Right ventricle myocardium inferior (tissue), 1 donor: ENCODE results near the gene ADCY2. TPM values are rescaled to one million over a fixed set of nuclear protein-coding genes. Genes with fewer than 3 reads are reported as not detected.

Source experiments
- ATAC-seq: fragments of 200-7000 bp; cut with Tn5 transposase; one replicate; pipeline ENCODE4 v1.9.1; 2020; ENCODE audit warnings: mild to moderate bottlenecking, moderate library complexity
- DNase-seq: peaks from one replicate; pipeline ENCODE4 v3.0.0; 2021; ENCODE audit errors: missing footprints
- intact Hi-C: fragments of 100-400 bp; cut with DNase I; formaldehyde crosslinking; loops from one replicate; pipeline ENCODE4 v1.11.0; 2022
- total RNA-seq: library from RNA; stranded (reverse); fragmentation: NEBNext Ultra II Directional; extraction: Animal tissue kit (Norgen Biotek cat#: 25700); gene quantifications from one replicate; pipeline ENCODE4 v1.2.1, GENCODE V29; 2021
- donor health status: DM: no; HTN: yes; CAD: no; lungs with severe emphysema.

ADCY2 gene
- total RNA-seq, 1 donor from 2014 or later, result 0.19 TPM

DNA sequence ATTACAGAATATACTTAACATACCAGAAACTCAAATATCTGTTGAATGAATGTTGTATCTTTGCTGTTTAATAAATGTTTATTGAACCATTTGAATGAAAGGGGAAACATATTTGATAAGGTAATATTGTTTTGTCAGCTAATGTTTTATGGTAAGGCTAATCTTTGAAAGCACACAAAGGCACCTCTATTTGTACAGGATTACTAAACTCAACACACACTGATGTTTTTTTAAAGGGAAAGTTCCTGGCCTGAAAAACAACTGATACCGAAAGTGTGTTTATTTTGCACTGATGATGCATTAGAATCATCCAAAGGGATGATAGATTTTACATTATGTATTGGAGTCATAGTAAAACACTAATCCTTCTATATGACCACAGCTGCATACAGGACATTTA lies 82.5 kb downstream of the ADCY2 start:
- ATAC-seq (no peak), DNase-seq (no peak)
- intact Hi-C loops, result no loop called here

GRCh38 chr5:7488734-7489133 lies 92.8 kb downstream of the ADCY2 start:
- peak; percentile 13 for DNase-seq
- ATAC-seq, result no peak
- intact Hi-C loops, result no loop called here

- intact Hi-C loops, result no loop called here
- ATAC-seq (no peak), DNase-seq (no peak)
These were observed 96.4 kb downstream of the ADCY2 start for GRCh38 chr5:7492371-7492770.

- intact Hi-C loops, result no loop called here
- DNase-seq (no peak), ATAC-seq (no peak)
These were observed 97.1 kb downstream of the ADCY2 start for GRCh38 chr5:7493081-7493480.

DNA sequence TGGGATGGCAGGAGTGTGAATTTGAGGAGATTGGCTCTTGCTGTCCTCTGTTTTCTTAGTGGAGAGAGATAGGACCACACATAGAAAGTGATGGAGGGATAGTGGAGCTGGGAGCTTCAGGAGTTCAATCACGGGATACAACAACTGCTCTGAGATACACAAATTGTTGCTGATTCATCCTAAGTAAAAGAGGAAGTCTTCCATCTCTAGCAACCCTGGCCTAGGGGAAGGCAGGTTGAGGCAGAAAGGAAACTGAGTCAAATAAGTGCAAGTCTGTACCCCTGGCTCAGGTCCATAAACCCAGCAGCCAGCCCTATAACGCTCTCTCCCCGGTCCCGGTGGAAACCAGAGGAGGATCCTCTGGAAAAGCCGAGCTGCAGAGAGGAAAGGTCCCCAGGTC lies 97.7 kb downstream of the ADCY2 start:
- DNase-seq, result no peak
- ATAC-seq, result no peak
- intact Hi-C loops, result no loop called here

GRCh38 chr5:7494481-7495130 lies 98.7 kb downstream of the ADCY2 start:
- intact Hi-C loops, result no loop called here
- ATAC-seq (no peak), DNase-seq (no peak)

GRCh38 chr5:7495131-7495517 lies 99.2 kb downstream of the ADCY2 start:
- intact Hi-C loops, result no loop called here
- ATAC-seq, result no peak
- DNase-seq, result no peak

DNA sequence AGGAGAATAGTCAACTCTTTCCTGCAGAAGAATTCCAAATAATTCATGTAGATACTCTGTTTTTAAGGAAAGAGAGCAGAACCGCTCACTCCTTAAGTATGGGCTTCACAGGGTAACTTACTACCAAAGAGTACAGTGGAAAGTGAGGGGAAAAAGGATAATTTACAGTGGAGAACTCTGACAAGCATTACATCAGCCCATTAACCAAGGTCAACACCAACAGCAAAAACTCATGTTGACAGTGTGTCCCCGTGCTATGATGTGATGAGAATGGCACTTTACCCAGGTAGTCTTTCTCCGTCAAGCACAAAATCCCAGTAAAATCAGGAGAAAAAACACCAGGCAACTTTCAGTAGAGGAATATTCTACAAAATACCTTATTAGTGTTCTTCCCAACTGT lies 104.3 kb downstream of the ADCY2 start:
- ATAC-seq (no peak), DNase-seq (no peak)
- intact Hi-C loops, result no loop called here

DNA sequence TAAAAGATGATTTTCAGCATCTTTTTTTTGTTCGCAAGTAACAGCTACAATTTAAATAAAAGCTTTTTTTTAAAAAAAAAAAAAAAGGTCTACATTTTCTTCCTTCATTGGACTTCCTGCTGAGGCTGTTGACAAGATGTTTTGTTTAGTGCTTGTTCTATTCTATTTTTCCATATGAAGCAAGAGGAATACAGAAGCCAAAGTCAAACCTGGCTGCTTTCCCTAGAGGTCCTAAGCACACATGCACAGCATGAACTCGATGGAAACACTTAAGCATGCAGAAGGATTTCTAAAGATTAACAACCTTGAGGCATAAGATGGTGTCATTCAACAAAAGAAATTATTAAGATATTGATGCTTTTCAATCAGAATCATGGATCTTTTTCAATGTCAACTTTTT lies 105.1 kb downstream of the ADCY2 start:
- intact Hi-C loops, result no loop called here
- ATAC-seq (no peak), DNase-seq (no peak)

GRCh38 chr5:7503564-7503963 lies 107.6 kb downstream of the ADCY2 start:
- no peak for ATAC-seq
- intact Hi-C loops, result no loop called here

DNA sequence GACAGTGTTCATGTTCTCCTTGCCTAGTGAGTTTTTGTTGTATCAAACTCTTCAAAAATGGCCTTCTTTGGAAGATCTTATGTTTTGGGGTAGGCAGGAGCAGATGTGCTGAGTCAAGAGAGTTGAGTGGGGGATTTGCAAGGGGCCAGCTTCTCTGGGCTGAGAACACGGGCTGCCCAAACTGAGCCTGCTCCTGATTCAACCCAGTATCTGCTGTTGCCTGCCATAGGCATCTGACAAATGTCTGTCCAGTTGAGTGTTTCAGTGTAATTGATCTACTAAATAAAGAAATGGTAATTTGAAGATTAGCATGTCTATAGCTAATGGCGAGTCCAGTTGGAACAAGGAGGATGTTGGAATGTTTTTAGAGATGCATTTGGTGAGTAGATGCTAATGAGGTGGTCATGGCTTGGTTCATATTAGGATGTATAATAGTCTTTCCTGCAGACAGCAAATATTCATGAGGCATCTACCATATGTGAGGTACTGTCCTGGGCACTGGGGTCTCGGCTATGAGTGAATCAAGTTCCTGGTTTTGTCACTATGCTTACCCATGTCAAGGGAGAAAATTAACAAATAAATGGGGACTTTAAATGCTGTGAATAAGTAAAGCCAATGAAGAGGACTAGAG lies 119.5 kb downstream of the ADCY2 start:
- ATAC-seq (no peak), DNase-seq (no peak)
- intact Hi-C loops, result no loop called here

More at GRCh38 chr5:7503564-7503963, 107.6 kb downstream of the ADCY2 start:
- DNase-seq, result no peak

DNA sequence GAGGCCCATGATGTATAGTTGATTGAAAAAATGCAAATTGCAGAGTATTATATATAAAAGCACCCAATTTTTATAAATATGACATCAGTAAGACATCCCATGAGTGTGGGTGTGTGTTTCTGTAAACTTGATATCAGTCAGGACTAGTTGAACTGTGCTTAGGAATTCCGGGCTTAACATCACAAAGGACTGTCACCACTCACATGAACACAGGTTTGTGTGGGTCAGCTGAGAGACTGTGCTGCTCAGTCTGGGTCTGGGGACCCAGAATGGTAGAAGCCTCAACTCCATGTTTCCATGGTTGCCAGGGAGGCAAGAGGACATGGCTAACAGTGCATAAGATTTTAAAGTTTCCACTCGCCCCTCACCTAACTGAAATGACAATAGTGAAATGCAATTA lies 120.3 kb downstream of the ADCY2 start:
- ATAC-seq, result no peak
- intact Hi-C loops, result no loop called here
- DNase-seq, result no peak

DNA sequence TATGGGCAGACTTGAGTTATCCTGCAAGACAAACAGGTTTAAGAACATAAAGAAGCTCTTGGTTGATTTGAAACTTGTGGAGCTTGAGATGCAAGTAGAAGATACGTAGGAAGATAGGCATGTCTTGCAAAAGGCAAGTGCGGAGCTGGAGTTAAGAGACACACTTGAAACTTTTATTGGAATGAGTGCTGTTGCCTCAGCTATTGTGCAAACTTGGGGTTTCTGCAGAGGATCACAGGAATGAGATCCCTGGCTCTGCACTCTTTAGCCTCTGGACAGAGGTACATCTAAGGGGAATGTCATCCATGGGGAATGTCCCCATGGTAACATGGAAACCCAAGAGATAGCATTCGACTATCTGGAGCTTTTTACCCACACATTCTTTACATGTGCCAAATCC lies 121.1 kb downstream of the ADCY2 start:
- DNase-seq, result no peak
- no peak for ATAC-seq
- intact Hi-C loops, result no loop called here

DNA sequence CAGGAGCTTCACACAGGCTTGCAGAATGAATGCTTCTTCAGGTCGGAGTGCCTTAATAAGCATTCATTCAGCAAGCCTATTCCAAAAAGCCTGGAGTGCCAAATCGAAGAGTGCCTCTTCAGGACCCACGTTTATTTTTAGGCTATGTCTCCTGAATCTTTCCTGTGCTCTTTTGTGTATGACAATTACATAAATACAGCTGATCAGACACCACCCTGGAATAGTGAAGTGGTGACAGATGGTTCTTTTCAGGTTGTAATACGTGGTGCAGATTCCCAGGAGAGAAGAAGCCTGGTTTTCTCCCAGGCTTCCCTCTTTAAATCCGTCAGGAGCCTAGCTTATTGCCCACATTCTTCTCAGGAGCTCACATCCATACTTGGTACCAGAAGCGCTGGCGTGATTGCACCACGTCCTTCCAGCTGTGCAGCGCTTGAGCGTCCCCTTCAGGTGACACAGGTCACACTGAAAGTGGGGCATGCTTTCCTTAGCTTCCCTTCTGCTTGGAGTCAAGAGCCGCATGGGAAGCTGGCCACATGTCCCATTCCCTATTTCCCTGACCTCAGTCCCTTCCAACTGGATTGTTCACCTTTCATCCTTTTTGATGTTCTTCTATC lies 123.1 kb downstream of the ADCY2 start:
- ATAC-seq (no peak), DNase-seq (no peak)
- intact Hi-C loops, result no loop called here

DNA sequence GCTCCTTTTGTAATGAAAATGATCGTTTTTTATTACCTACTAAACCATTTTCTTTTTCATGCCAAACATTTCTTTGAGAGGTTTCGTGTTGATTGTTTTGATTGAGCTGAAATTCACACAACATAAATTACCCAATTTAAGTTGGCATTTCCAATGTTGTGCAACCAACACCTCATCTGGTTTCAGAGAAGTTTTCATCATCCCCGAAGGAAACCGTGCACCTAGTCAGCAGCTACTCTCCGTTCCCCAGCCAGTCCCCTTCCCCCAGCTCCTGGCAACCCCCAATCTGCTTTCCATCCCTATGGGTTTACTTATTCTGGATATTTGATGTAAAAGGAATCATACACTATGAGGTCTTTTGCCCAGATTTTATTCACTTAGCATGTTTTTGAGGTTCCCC lies 123.6 kb downstream of the ADCY2 start:
- ATAC-seq (no peak), DNase-seq (no peak)
- intact Hi-C loops, result no loop called here

DNA sequence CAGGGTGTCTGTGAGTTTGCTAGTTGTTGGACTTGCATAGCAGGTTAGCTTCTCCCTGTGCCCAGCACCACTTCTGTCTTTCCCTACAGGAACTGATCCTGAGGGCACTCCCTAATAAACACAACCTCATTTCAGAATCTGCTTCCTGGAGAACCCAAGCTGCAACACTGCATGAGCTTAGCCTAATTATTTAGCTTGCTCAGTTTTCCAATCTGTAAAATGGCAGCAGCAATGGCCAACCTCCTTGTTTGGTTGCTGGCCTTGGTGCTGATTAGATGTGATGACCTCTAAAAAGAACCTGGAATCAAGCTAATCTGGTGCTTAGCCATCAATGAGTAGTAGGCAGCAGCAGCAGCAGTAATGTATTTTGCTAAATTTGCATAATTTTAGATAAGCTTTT lies 133.9 kb downstream of the ADCY2 start:
- no peak for ATAC-seq
- intact Hi-C loops, result no loop called here
- DNase-seq, result no peak

- no peak for ATAC-seq
- DNase-seq, result no peak
- intact Hi-C loops, result no loop called here
These were observed 138.0 kb downstream of the ADCY2 start for GRCh38 chr5:7533941-7534340.

GRCh38 chr5:7534505-7534904 lies 138.6 kb downstream of the ADCY2 start:
- DNase-seq (no peak), ATAC-seq (no peak)
- intact Hi-C loops, result no loop called here

DNA sequence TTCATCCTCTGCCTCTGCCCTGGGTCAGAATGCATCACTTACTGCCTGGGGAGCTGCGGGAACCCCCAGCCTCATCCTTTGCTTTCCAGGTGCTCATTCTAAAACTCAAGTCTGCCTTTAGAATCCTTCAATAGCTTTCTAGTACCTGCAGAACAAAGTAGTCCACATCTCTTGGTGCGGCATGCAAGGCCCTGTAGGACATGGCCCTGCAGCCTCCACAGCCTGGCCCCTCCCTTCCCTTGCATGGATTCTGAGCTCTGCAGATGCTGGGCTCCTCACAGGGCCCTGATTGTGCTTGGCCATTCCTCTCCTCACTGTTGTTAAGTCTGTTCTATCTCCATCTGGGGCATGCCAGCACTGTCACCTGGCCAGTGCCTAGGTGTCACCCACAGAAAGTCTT lies 141.6 kb downstream of the ADCY2 start:
- ATAC-seq, result no peak
- intact Hi-C loops, result no loop called here
- no peak for DNase-seq

GRCh38 chr5:7539571-7539970 lies 143.6 kb downstream of the ADCY2 start:
- ATAC-seq (no peak), DNase-seq (no peak)
- intact Hi-C loops, result no loop called here
